ELF-1 (cell line): ENCODE data around the gene CAGE1.

Experiments
- DNase-seq: peaks from one replicate; pipeline ENCODE4 v3.0.0-alpha.2; 2016; ENCODE audit warnings: low read depth, low spot score

The CAGE1 gene

DNA sequence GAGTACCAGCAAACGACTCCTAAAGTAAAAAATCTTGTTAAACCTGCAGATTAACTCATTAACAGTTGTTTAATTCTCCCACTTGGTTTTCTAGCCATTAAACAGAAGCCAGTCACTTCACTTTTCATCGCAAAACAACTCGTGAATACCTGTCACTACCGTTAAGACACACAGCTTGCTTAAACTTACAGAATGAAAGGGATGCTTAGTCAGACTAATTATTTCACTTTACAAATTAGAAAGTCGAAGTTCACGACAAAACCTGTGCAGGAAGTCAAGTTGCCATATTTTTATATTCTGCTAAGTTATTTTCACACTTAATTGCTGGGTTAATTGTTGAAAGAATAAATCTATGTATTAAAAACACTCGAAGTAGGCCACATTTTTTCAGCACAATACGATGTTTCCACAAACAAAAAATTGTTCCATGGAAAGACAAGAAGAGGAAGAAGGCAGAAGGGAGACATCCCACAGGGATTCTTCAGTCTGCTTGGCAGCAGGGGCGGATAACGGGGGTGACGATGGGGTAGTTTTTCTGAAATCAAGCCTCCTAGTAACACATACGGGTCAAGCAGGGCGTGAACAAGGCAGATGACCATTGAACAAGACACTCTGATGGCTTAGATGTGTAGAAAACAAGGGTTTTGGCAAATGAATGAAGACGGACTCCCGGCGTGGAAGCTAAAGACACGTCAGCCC is 77.5 kb downstream of the CAGE1 start:
- DNase-seq = no peak

- DNase-seq = no peak
Measured at GRCh38 chr6:7311176-7311575, 78.4 kb downstream of the CAGE1 start.

- DNase-seq = no peak
Measured at GRCh38 chr6:7309050-7309449, 80.5 kb downstream of the CAGE1 start.

- no peak for DNase-seq
Measured at GRCh38 chr6:7307533-7307932, 82.0 kb downstream of the CAGE1 start.

DNA sequence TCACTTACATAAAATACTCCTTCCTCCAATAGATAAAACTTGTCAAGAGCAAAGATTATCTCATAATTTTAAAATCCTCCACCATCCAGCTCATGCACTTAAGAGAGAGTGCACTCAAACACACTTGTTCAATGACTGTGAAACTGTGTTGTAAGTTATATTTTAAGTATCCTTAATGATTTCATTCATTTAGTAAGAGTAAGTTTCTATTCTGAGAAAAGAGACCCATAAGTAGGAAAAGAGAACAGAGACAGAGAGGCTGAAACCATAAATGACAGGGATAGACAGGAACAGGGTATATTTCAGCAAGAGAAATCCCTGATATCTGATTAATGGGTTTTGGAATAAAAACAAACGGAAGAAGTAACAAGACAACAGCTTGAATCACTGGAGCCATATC is 84.7 kb downstream of the CAGE1 start:
- DNase-seq = no peak

DNA sequence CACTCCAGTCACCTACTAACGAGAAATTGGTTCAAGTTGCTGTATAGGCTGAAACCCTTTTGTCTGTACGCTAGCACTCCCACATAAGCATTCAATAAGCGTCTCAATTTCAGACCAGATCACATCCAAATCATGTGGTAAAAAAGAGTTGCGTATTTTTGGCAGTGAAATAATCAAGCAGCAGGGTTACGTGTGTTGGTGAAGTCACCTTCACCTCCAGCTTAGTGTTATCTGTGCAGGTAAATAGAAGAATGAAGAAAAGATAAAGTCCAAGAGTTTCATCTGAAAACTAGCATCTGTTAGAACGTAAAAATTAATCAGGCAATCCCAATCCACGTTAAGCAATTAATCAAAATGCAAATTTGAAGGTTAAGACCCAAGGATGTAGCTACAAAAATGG is 87.8 kb downstream of the CAGE1 start:
- DNase-seq = no peak

DNA sequence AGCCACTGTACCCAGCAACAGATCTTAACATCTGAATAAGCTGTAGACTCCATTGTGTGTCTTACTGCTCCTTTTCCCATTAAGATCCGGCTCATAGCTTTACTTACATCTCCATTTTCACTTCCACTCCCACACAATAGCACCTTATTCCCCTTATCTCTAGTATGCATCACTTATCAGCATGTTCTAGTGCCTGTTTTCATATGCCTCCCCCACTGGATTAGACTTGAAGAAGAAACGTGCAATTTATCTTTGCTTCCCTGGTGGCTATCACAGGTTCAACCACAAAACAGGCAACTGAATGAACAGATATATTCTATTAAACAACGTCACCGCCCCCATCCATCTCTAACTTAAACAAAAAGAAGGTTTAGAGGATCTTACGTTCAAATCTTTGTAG is 88.6 kb downstream of the CAGE1 start:
- no peak for DNase-seq

GRCh38 chr6:7298113-7298512 is 91.4 kb downstream of the CAGE1 start:
- no peak for DNase-seq

DNA sequence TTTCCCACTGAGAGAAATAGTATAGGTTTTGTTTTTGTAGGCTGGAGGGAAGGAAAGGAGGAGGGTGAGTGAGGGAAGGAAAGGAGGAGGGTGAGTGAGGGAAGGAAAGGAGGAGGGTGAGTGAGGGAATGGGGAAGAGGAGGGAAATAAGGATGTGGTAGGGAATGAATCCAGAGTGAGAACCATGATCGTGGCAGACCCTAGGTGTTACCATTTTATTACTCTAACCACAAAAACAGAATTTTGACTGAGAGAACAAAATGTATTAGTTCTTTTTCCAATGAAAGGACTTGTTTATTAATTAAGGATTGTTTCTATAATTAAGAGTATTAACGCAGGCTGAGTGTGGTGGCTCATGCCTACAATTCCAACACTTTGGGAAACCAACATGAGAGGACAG is 92.9 kb downstream of the CAGE1 start:
- DNase-seq = no peak

DNA sequence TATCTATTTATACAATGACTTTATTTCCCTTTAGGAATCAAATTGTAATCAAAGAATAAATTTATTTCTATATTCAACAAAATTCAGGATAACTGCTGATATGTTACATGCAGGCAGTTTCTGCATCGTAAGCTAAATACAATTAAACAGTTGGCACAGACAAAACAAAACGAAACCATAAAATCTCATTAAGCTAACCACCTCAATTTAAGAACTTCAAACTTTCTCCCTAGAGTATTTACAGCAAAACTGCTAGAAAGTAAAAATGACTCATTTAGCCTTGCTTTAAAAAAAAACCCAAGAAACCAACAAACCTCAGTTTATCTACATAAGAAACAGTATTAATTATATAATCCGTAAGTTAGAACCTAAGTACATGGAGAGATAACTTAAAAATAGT is 93.6 kb downstream of the CAGE1 start:
- no peak for DNase-seq

DNA sequence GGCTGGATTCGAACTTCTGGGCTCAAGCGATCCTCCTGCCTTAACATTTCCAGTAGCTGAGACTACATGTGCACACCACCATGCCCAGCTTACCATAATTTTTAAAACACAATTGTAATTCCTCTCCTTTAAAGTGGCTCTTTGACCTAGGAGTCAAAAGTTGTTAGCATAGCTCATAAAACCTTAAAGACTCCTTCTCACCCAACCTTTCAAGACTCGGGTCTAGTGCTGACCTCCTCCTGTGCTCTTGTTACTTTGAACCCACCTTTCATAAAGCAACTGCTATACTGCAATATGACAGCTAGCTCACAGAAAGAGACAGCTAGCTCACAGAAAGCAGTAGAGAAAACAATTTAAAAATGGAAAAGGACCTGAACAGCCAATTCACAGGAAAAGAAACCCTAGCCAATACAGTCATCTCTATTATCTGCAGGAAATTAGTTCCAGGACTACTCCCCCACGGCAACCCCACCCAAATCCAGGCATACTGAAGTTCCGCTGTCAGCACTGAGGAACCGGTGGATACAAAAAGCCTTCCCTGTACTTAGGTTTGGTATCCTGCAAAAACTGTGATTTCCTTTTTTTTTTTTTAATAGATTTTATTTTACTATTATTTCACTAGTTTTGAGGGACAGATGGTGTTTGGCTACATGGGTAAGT is 96.8 kb downstream of the CAGE1 start:
- DNase-seq = no peak

DNA sequence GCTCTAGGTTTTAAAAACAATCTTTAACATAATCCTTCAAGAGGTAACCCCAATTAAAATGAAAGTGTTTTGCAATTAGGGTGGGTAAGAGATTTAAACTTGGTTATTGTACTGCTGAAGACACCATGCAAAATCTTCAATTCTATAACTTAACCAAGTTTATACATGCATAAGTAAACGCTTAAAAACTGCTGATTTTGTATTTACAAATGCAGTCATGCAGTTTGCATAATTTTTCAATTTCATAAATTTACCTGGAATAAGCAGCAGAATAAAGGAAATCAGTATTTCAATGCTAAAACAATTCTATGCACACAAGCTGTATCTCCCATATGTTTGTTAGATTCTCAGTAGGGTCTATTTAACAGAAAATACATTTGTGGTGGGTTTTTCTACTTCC is 99.5 kb downstream of the CAGE1 start:
- DNase-seq = no peak

- no peak for DNase-seq
Measured at GRCh38 chr6:7285416-7285815, 104.1 kb downstream of the CAGE1 start.

GRCh38 chr6:7283676-7284075 is 105.9 kb downstream of the CAGE1 start:
- DNase-seq = no peak

GRCh38 chr6:7282097-7282906 is 107.2 kb downstream of the CAGE1 start:
- no peak for DNase-seq
